ENCODE data around the gene TNFAIP8. TPM values are rescaled to one million over a fixed set of nuclear protein-coding genes. Genes with fewer than 3 reads are reported as not detected.

Gene TNFAIP8
- total and polyA plus RNA-seq, 10 of the 15 experiments (the other 5 are each of a cell fraction or from before 2014, with no cell fraction given), result 124 to 324 (median 177) TPM

GRCh38 chr5:119382169-119382568, 26.4 kb downstream of the TNFAIP8 start:
- Histone ChIP-seq H3K4me3 (no peak overlapping the region), H4K20me1 (ENCODE audit: control insufficient read depth, insufficient read depth) (peaks cover 11% of the 10 kb centered on the region; the same call in 1 of the 2 replicates), H3K27me3 (replicated peaks in 1 of 2; ENCODE audit: control insufficient read depth in 2 of 2, insufficient read depth in 2 of 2, low read length in 1 of 2) (no peaks in the 10 kb centered on the region), H3K9me3 (replicated peaks; ENCODE audit: control insufficient read depth, insufficient read depth, low read length) (no peaks in the 10 kb centered on the region), H3K4me2 (ENCODE audit: control insufficient read depth, insufficient read depth) (no peak overlapping the region), H3K4me1 (ENCODE audit: control insufficient read depth, insufficient read depth, low read length) (peaks cover 29% of the 10 kb centered on the region), H3K79me2 (ENCODE audit: control insufficient read depth, insufficient read depth, low read length) (peaks cover 100% of the 10 kb centered on the region), H3K36me3 (ENCODE audit: control insufficient read depth in 2 of 2, insufficient read depth in 2 of 2, low read length in 1 of 2) (peaks cover 4 to 21% of the 10 kb centered on the region in 2 experiments), H2AFZ (ENCODE audit: control insufficient read depth, low read depth, low read length) (no peak overlapping the region), H3K27ac (ENCODE audit: control insufficient read depth, insufficient read depth) (peak overlapping the region; percentile 4; the same call in 1 of the 2 replicates), H3K9ac (ENCODE audit: control insufficient read depth, insufficient read depth, low read length) (no peak overlapping the region)
- in situ Hi-C loops (cut with MboI), result no loop called here
- intact Hi-C loops (cut with micrococcal nuclease; ENCODE audit: unreplicated experiment), result no loop called here
- TF ChIP-seq YY1 (IDR thresholded peaks at IDR 0.05; ENCODE audit: low read depth, low read length), result no peak
- TF ChIP-seq SKIL (IDR thresholded peaks at IDR 0.05; ENCODE audit: low read depth, poor library complexity, severe bottlenecking), result no peak
- TF ChIP-seq SRF (IDR thresholded peaks at IDR 0.05; ENCODE audit: low read depth in 2 of 2, low read length in 2 of 2), result no peak
- no peak for TF ChIP-seq ZSCAN29 (IDR thresholded peaks at IDR 0.05)
- no peak for TF ChIP-seq CTCF (IDR thresholded peaks at IDR 0.05 in 2 of 3, conservative IDR thresholded peaks at IDR 0.05 in 1 of 3; ENCODE audit: control insufficient read depth in 2 of 3, extremely low read depth in 1 of 3, insufficient read depth in 1 of 3, low read depth in 3 of 3, low read length in 3 of 3)
- TF ChIP-seq ZNF622 (IDR thresholded peaks at IDR 0.05), result no peak
- no peak for TF ChIP-seq POLR2A (IDR thresholded peaks at IDR 0.05; ENCODE audit: low read depth, low read length)
- no peak for TF ChIP-seq RB1 (IDR thresholded peaks at IDR 0.05; ENCODE audit: borderline replicate concordance)
- no peak for TF ChIP-seq CHD2 (IDR thresholded peaks at IDR 0.05; ENCODE audit: borderline replicate concordance, low read depth, low read length)
- RAD21 ChIA-PET (ENCODE audit: unreplicated experiment), result interaction anchor here (0.7 to 1.2 kb wide), 3 partner anchors 15 to 67 kb away, joined by 3 to 4 read pairs (median 3); partner anchors contain the start of gene TNFAIP8
- no TSS peak for BruUV-seq (replicated peaks)
- POLR2A ChIA-PET, result interaction anchor here (0.7 to 4.6 kb wide), 3 partner anchors 9 to 42 kb away, joined by 5 to 21 read pairs (median 8); no protein-coding TSS in a partner anchor
- SMC1A ChIA-PET (ENCODE audit: uncharacterized antibody, unreplicated experiment), result interaction anchor here (1.3 to 4.7 kb wide), 3 partner anchors 9 to 29 kb away, joined by 4 to 27 read pairs (median 22); no protein-coding TSS in a partner anchor
- DNase-seq (ENCODE audit: low read depth, low spot score) (no peak), ATAC-seq (no peak), FAIRE-seq (no peak)
- CTCF ChIA-PET, result interaction anchor here (0.8 to 3.0 kb wide), 3 partner anchors 15 to 67 kb away, joined by 3 to 8 read pairs (median 5); no protein-coding TSS in a partner anchor
- WGBS (ENCODE audit: insufficient coverage, insufficient replicate concordance, low lambda C conversion rate, missing lambda C conversion rate), result 65% methylated on average over 3 of the region's 3 CpGs

Data from GM12878 (cell line).